ENCODE measurements around the gene KRTAP5-5.
"Not testable (repeated sequence)": the region's sequence is repeated elsewhere in the genome, so short reads cannot be mapped to it uniquely, and the experiment has no call there.

The KRTAP5-5 gene

GRCh38 chr11:1660111-1660867 is 30.7 kb downstream of the KRTAP5-5 start:
- no peak for TF ChIP-seq CTCF (IDR thresholded peaks at IDR 0.05; ENCODE audit: low read depth, low read length, missing control alignments)
- in situ Hi-C loops (cut with HindIII; ENCODE audit: low sequenced_read_pairs): no loop called here
- no peak overlapping the region for H3K4me3 ChIP-seq (ENCODE audit: low read depth, low read length)
- no peak for DNase-seq (ENCODE audit: low read depth)

GRCh38 chr11:1661454-1662269 is 32.1 kb downstream of the KRTAP5-5 start:
- H3K4me3 ChIP-seq (ENCODE audit: low read depth, low read length); in situ Hi-C loops (cut with HindIII; ENCODE audit: low sequenced_read_pairs); DNase-seq (ENCODE audit: low read depth): not testable (repeated sequence)

- H3K4me3 ChIP-seq (ENCODE audit: low read depth, low read length); DNase-seq (ENCODE audit: low read depth); in situ Hi-C loops (cut with HindIII; ENCODE audit: low sequenced_read_pairs): not testable (repeated sequence)
These were observed 33.2 kb downstream of the KRTAP5-5 start for GRCh38 chr11:1662699-1663283.

DNA sequence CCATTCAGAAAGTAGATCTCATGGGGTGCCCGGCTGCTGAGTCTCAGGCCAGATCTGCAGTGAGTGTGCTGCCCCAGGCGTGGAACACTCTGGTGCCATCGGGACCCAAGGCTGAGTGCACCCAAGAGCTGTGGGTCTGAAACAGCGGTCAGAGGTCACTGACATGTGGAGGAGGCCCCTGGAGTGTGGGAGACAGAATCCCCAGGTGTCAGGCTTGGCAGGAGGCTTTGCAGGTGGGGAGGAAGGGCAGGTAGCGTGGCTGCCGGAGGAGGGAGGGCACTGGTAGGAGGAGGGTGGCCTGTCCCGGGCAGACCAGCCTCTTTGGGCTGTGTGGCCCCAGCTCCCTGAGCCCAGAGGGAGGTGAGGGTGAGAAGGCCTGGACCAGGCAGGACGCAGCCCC is 35.7 kb downstream of the KRTAP5-5 start:
- TF ChIP-seq CTCF (IDR thresholded peaks at IDR 0.05; ENCODE audit: low read depth, low read length, missing control alignments): no peak
- DNase-seq (ENCODE audit: low read depth): no peak
- in situ Hi-C loops (cut with HindIII; ENCODE audit: low sequenced_read_pairs): no loop called here
- H3K4me3 ChIP-seq (ENCODE audit: low read depth, low read length): no peak overlapping the region

- H3K4me3 ChIP-seq (ENCODE audit: low read depth, low read length): no peak overlapping the region
- in situ Hi-C loops (cut with HindIII; ENCODE audit: low sequenced_read_pairs): no loop called here
- no peak for DNase-seq (ENCODE audit: low read depth)
- TF ChIP-seq CTCF (IDR thresholded peaks at IDR 0.05; ENCODE audit: low read depth, low read length, missing control alignments): no peak
These were observed 37.7 kb downstream of the KRTAP5-5 start for GRCh38 chr11:1667121-1667850.

DNA sequence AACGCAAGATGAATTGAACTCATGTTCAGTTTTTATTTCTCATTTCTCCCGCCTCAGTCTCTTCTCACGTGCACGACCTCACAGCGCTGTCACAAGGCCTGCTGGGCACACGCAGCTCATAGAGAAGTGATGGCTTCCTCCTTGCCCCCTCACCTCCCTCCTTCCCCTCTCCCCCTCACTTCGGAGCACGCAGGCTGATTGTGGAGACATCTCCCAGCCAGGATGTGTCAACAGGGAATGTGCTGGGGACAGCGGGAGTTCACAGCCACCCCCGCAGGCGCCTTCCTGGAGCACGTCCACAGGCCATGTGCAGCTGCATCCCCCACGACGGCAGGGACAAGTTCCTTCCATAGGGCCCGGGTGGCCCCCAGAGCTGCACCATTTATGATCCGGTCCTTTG is 38.3 kb downstream of the KRTAP5-5 start:
- no peak overlapping the region for H3K4me3 ChIP-seq (ENCODE audit: low read depth, low read length)
- in situ Hi-C loops (cut with HindIII; ENCODE audit: low sequenced_read_pairs): no loop called here
- no peak for DNase-seq (ENCODE audit: low read depth)
- no peak for TF ChIP-seq CTCF (IDR thresholded peaks at IDR 0.05; ENCODE audit: low read depth, low read length, missing control alignments)

GRCh38 chr11:1668911-1669473 is 39.4 kb downstream of the KRTAP5-5 start:
- in situ Hi-C loops (cut with HindIII; ENCODE audit: low sequenced_read_pairs): no loop called here
- no peak for TF ChIP-seq CTCF (IDR thresholded peaks at IDR 0.05; ENCODE audit: low read depth, low read length, missing control alignments)
- DNase-seq (ENCODE audit: low read depth): no peak
- H3K4me3 ChIP-seq (ENCODE audit: low read depth, low read length): no peak overlapping the region
